AG04449 (cell line): ENCODE data around the gene AFAP1.
A peak's percentile ranks its signal among the peaks of the same experiment; 100 is the strongest.

Experiments
- CTCF ChIA-PET: fragments of 350-600 bp; formaldehyde crosslinking; extraction: SDS; loops from one replicate; lab custom pipeline; 2021; ENCODE audit warnings: antibody characterized with exemption; lab: Yijun Ruan, JAX
- POLR2A ChIA-PET: fragments of 400-600, 350-600 bp; formaldehyde crosslinking; extraction: SDS; loops from one replicate; lab custom pipeline; 2020; ENCODE audit warnings: antibody characterized with exemption, inconsistent platforms; lab: Yijun Ruan, JAX
- DNase-seq: peaks from one replicate; pipeline ENCODE4 v3.0.0-alpha.2; 2010; ENCODE audit warnings: low read depth, low spot score
- H3K4me3 ChIP-seq: 2 replicates; pipeline ENCODE4 v1.5.1; 2011; ENCODE audit warnings: low read depth, mild to moderate bottlenecking, control low read depth, low read length
- TF ChIP-seq, protein P1 (sequence below): IDR thresholded peaks from one replicate; pipeline ENCODE4 v1.5.1; 2011; ENCODE audit warnings: mild to moderate bottlenecking, moderate library complexity, low read length, control low read depth, inconsistent platforms; ENCODE audit not compliant: insufficient read depth; ENCODE audit errors: missing control alignments

AFAP1 gene

DNA sequence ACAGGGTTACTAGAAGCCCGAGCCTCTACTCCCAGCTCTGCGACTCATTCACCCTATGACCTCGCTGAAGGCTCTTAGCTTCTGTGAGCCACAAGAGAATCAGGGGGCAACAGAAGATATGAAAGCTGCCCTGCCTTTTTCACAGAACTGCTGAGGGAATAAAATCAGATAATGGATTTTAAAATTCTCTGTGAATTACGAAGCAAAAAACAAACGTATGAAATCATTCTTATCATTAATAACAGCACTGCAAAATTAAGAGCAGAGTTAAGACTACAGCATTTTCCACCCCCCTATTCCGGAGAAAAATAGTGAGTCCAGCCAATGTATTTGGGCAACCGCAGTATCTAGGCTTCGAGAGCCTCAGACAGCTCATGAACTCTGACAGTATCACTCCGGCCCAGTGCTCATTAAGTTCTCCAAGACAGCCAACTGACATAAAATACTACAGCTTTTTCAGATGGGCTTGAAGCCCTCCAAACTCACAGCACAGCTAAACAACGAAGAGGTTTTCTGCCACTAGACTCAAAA, 33.4 kb downstream of the AFAP1 start:
- TF ChIP-seq, protein P1, sequence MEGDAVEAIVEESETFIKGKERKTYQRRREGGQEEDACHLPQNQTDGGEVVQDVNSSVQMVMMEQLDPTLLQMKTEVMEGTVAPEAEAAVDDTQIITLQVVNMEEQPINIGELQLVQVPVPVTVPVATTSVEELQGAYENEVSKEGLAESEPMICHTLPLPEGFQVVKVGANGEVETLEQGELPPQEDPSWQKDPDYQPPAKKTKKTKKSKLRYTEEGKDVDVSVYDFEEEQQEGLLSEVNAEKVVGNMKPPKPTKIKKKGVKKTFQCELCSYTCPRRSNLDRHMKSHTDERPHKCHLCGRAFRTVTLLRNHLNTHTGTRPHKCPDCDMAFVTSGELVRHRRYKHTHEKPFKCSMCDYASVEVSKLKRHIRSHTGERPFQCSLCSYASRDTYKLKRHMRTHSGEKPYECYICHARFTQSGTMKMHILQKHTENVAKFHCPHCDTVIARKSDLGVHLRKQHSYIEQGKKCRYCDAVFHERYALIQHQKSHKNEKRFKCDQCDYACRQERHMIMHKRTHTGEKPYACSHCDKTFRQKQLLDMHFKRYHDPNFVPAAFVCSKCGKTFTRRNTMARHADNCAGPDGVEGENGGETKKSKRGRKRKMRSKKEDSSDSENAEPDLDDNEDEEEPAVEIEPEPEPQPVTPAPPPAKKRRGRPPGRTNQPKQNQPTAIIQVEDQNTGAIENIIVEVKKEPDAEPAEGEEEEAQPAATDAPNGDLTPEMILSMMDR, result no peak
- ChIA-PET POLR2A (interaction anchor here (2.0 kb wide), 1 partner anchor 63 kb away, joined by 7 read pairs; no protein-coding TSS in a partner anchor), CTCF (interaction anchor here (0.9 to 1.1 kb wide), 3 partner anchors 20 to 81 kb away, joined by 3 read pairs; no protein-coding TSS in a partner anchor)
- DNase-seq, result no peak
- peak overlapping the region; percentile 39 for H3K4me3 ChIP-seq

DNA sequence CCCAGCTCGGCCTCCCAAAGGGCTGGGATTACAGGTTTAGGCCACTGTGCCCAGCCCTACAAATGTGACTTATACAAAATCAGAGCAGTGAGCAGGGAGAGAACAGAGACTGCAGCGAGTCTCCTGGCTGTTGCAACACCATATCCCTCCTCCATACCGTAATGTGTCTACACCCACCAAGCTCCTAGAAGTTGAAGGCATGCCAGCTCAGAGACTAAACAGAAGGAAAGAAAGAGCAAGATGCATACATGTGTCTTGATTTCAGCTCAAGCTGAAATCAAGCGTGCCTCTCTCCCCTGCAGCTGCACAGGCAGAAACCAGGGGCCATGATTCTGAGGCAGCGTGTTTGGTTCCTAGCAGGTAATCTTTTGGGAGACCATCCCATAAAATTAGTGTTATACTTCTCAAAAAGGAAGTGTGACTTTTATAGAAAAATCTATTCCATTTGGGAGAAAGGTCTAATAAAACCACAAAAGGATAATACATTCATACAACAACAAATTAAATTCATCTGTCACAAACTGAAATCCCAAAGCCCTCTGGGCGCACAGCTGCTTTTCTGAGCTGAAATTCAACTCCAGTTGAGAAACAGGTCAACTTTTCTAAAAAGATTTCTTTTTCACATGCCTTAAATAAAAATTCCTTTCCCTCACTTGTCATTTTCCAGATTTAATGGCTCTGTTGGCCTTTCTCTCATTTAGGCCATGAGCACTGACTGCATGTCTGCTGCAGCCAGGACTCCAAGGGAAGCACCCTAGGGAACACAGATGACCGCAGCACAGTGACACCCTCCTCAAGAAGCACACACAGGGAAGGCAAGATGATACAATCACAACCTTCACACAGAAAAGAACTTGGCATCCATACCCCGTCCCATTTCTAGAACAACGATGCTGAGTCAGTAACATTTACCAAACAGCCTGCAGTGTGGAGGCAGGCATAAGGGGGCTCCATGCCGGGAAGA, 34.4 kb downstream of the AFAP1 start:
- ChIA-PET CTCF (interaction anchor here (0.9 to 2.3 kb wide), 5 partner anchors 13 to 100 kb away, joined by 3 to 8 read pairs (median 3); no protein-coding TSS in a partner anchor), POLR2A (interaction anchor here (0.6 to 2.0 kb wide), 4 partner anchors 30 to 62 kb away, joined by 3 to 7 read pairs (median 6); no protein-coding TSS in a partner anchor)
- peak overlapping the region; percentile 39 for H3K4me3 ChIP-seq
- TF ChIP-seq, protein P1, result no peak
- DNase-seq, result peak; percentile 83

DNA sequence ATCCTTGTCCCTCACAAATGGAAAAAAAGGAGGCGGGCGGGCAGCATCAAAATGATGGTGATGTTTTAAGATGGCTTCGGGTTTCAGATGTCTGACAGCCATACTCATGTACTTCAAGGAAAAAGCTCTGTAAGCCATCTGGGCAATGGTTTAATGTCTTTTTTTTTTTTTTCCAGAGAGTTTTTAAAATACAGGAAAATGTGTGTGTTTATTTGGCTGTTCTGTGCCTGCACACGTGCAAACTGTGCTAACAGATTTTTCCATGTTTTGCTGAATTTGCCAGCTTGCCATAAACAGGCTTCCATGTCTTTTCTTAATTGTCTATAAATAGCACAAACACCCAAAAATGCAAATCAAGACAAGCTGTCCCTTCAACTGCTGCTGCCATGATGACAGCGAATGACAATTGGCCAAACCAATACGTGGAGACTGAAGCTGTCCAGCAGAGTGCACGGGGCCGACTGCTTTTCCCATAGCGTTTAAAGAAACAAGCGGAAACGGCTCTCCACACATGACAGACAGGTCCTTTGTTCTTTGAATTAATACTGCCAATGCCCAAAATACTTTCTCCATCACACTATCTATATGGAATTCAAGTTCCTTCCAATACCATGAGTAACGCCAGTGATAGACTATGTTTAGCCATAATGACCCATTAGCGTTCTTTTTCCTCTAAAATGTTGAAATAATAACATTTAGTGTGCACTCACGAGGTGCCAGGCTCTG, 35.7 kb downstream of the AFAP1 start:
- ChIA-PET POLR2A (interaction anchor here (0.7 to 2.0 kb wide), 6 partner anchors 11 to 247 kb away, joined by 3 to 7 read pairs (median 3); partner anchors contain the start of gene AFAP1), CTCF (interaction anchor here (0.8 to 2.3 kb wide), 5 partner anchors 9 to 84 kb away, joined by 3 to 8 read pairs (median 3); no protein-coding TSS in a partner anchor)
- peak; percentile 81 for DNase-seq
- peak overlapping the region; percentile 13 for H3K4me3 ChIP-seq
- TF ChIP-seq, protein P1, result no peak

DNA sequence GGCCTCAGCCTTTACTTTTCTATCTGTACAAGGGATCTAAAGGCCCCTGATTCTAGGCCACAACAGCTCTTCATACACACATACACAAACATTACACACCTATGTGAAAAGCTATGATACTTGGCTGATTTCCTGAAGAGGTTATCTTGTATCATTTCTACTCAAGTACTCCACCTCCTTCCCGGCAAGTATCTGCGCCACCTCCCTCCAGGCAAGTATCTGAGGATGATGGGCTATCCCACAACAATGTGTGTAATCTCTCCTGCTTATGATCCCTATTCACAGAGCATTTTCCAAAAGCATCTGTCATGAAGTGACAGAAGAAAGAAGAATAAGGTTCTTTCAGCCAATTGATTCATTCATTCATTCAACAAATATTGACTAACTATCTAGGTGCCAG, 36.8 kb downstream of the AFAP1 start:
- no peak overlapping the region for H3K4me3 ChIP-seq
- no peak for DNase-seq
- ChIA-PET POLR2A (no interaction called here), CTCF (no interaction called here)
- TF ChIP-seq, protein P1, result no peak

DNA sequence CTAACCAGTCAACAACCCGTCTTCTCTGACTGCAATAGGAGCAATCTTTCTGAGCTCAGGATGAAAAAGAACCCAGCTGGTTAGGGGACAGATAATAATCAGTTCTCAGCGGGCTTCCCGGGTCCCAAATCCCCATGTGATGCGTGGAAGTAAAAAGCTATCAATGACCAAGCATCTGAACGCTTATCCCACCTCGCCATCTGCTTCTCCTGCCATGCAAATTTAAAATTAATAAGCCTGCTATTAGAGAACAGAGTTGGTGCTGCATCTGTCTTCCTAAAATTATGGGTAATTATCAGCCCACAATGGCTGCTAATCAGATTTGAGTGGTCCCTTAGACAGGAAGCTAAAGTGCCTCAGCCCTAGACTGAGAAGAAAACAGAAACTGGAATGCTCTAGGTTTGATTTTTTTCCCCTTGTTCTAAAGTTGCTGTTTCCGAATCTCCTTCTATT, 37.5 kb downstream of the AFAP1 start:
- ChIA-PET CTCF (interaction anchor here (0.8 kb wide), 1 partner anchor 9 kb away, joined by 3 read pairs; no protein-coding TSS in a partner anchor), POLR2A (no interaction called here)
- DNase-seq, result no peak
- TF ChIP-seq, protein P1, result no peak
- H3K4me3 ChIP-seq, result no peak overlapping the region
